Activated naive CD4-positive, alpha-beta T cell treated with anti-CD3 and anti-CD28 coated beads, Interleukin-2, amount 50 U/mL, for 24 hours (primary cell): ENCODE data around the gene SLC27A1.
A peak's percentile ranks its signal among the peaks of the same experiment; 100 is the strongest.
"Not testable (repeated sequence)": the region's sequence is repeated elsewhere in the genome, so short reads cannot be mapped to it uniquely, and the experiment has no call there.

Experiments used
- H3K27ac Mint-ChIP-seq: one replicate; pipeline ENCODE4 v1.8.0; 2021; ENCODE audit warnings: mild to moderate bottlenecking, mixed read lengths
- H3K27me3 Mint-ChIP-seq: one replicate; pipeline ENCODE4 v1.8.0; 2021; ENCODE audit warnings: mixed read lengths
- H3K36me3 Mint-ChIP-seq: one replicate; pipeline ENCODE4 v1.8.0; 2021; ENCODE audit warnings: mixed read lengths
- H3K4me1 Mint-ChIP-seq: one replicate; pipeline ENCODE4 v1.8.0; 2021; ENCODE audit warnings: mixed read lengths
- H3K4me3 Mint-ChIP-seq: one replicate; pipeline ENCODE4 v1.8.0; 2021; ENCODE audit warnings: mild to moderate bottlenecking, mixed read lengths
- H3K9me3 Mint-ChIP-seq: one replicate; pipeline ENCODE4 v1.8.0; 2021; ENCODE audit warnings: mixed read lengths

Gene SLC27A1

GRCh38 chr19:17490411-17490810 is 20.1 kb downstream of the SLC27A1 start:
- Mint-ChIP-seq H3K4me3 (no peak overlapping the region), H3K27ac (no peak overlapping the region), H3K36me3 (no peaks in the 10 kb centered on the region), H3K4me1 (peaks cover 40% of the 10 kb centered on the region), H3K27me3 (no peaks in the 10 kb centered on the region), H3K9me3 (no peaks in the 10 kb centered on the region)

- Mint-ChIP-seq H3K36me3 (no peaks in the 10 kb centered on the region), H3K9me3 (no peaks in the 10 kb centered on the region), H3K27ac (no peak overlapping the region), H3K4me3 (no peak overlapping the region), H3K27me3 (no peaks in the 10 kb centered on the region), H3K4me1 (peaks cover 48% of the 10 kb centered on the region)
Observed at GRCh38 chr19:17491287-17491686, 21.0 kb downstream of the SLC27A1 start.

- Mint-ChIP-seq H3K27ac (no peak overlapping the region), H3K4me1 (peaks cover 24% of the 10 kb centered on the region), H3K36me3 (no peaks in the 10 kb centered on the region), H3K4me3 (no peak overlapping the region), H3K27me3 (no peaks in the 10 kb centered on the region), H3K9me3 (no peaks in the 10 kb centered on the region)
Observed at GRCh38 chr19:17495639-17496296, 25.4 kb downstream of the SLC27A1 start.

- H3K9me3 Mint-ChIP-seq: no peaks in the 10 kb centered on the region
- no peak overlapping the region for H3K4me3 Mint-ChIP-seq
- H3K36me3 Mint-ChIP-seq: no peaks in the 10 kb centered on the region
- peaks cover 17% of the 10 kb centered on the region for H3K4me1 Mint-ChIP-seq
- no peaks in the 10 kb centered on the region for H3K27me3 Mint-ChIP-seq
- no peak overlapping the region for H3K27ac Mint-ChIP-seq
Observed at GRCh38 chr19:17496337-17496997, 26.1 kb downstream of the SLC27A1 start.

GRCh38 chr19:17497149-17497798 is 26.9 kb downstream of the SLC27A1 start:
- H3K4me3 Mint-ChIP-seq: no peak overlapping the region
- H3K36me3 Mint-ChIP-seq: no peaks in the 10 kb centered on the region
- H3K27me3 Mint-ChIP-seq: no peaks in the 10 kb centered on the region
- no peak overlapping the region for H3K27ac Mint-ChIP-seq
- H3K9me3 Mint-ChIP-seq: no peaks in the 10 kb centered on the region
- H3K4me1 Mint-ChIP-seq: peaks cover 17% of the 10 kb centered on the region

- not testable (repeated sequence) for H3K4me3 Mint-ChIP-seq, H3K27me3 Mint-ChIP-seq, H3K27ac Mint-ChIP-seq, H3K36me3 Mint-ChIP-seq, H3K9me3 Mint-ChIP-seq
- peaks cover 17% of the 10 kb centered on the region for H3K4me1 Mint-ChIP-seq
Observed at GRCh38 chr19:17499025-17499424, 28.7 kb downstream of the SLC27A1 start.

- H3K4me1 Mint-ChIP-seq: peaks cover 17% of the 10 kb centered on the region
- peak overlapping the region; percentile 51 for H3K27ac Mint-ChIP-seq
- H3K9me3 Mint-ChIP-seq: no peaks in the 10 kb centered on the region
- H3K4me3 Mint-ChIP-seq: no peak overlapping the region
- H3K27me3 Mint-ChIP-seq: no peaks in the 10 kb centered on the region
- no peaks in the 10 kb centered on the region for H3K36me3 Mint-ChIP-seq
Observed at GRCh38 chr19:17499648-17500446, 29.5 kb downstream of the SLC27A1 start.

GRCh38 chr19:17500447-17501198 is 30.3 kb downstream of the SLC27A1 start:
- Mint-ChIP-seq H3K9me3 (no peaks in the 10 kb centered on the region), H3K36me3 (no peaks in the 10 kb centered on the region), H3K27ac (no peak overlapping the region), H3K4me1 (peaks cover 16% of the 10 kb centered on the region), H3K27me3 (no peaks in the 10 kb centered on the region), H3K4me3 (no peak overlapping the region)

- Mint-ChIP-seq H3K9me3 (no peaks in the 10 kb centered on the region), H3K4me1 (peaks cover 14% of the 10 kb centered on the region), H3K27ac (no peak overlapping the region), H3K27me3 (no peaks in the 10 kb centered on the region), H3K4me3 (no peak overlapping the region), H3K36me3 (no peaks in the 10 kb centered on the region)
Observed at GRCh38 chr19:17503240-17503639, 32.9 kb downstream of the SLC27A1 start.

- Mint-ChIP-seq H3K4me1 (peaks cover 18% of the 10 kb centered on the region), H3K4me3 (no peak overlapping the region), H3K9me3 (no peaks in the 10 kb centered on the region), H3K36me3 (no peaks in the 10 kb centered on the region), H3K27me3 (no peaks in the 10 kb centered on the region), H3K27ac (no peak overlapping the region)
Observed at GRCh38 chr19:17504030-17504429, 33.7 kb downstream of the SLC27A1 start.

GRCh38 chr19:17504456-17504855 is 34.1 kb downstream of the SLC27A1 start:
- H3K4me3 Mint-ChIP-seq: no peak overlapping the region
- H3K4me1 Mint-ChIP-seq: peaks cover 17% of the 10 kb centered on the region
- H3K27ac Mint-ChIP-seq: no peak overlapping the region
- no peaks in the 10 kb centered on the region for H3K27me3 Mint-ChIP-seq
- H3K36me3 Mint-ChIP-seq: no peaks in the 10 kb centered on the region
- H3K9me3 Mint-ChIP-seq: no peaks in the 10 kb centered on the region

- H3K9me3 Mint-ChIP-seq: no peaks in the 10 kb centered on the region
- no peak overlapping the region for H3K4me3 Mint-ChIP-seq
- no peak overlapping the region for H3K27ac Mint-ChIP-seq
- no peaks in the 10 kb centered on the region for H3K27me3 Mint-ChIP-seq
- H3K4me1 Mint-ChIP-seq: peaks cover 17% of the 10 kb centered on the region
- no peaks in the 10 kb centered on the region for H3K36me3 Mint-ChIP-seq
Observed at GRCh38 chr19:17505223-17505622, 34.9 kb downstream of the SLC27A1 start.

- peaks cover 2% of the 10 kb centered on the region for H3K36me3 Mint-ChIP-seq
- peaks cover 28% of the 10 kb centered on the region for H3K4me1 Mint-ChIP-seq
- H3K27ac Mint-ChIP-seq: no peak overlapping the region
- H3K9me3 Mint-ChIP-seq: no peaks in the 10 kb centered on the region
- no peaks in the 10 kb centered on the region for H3K27me3 Mint-ChIP-seq
- H3K4me3 Mint-ChIP-seq: no peak overlapping the region
Observed at GRCh38 chr19:17506745-17507144, 36.4 kb downstream of the SLC27A1 start.

- H3K27me3 Mint-ChIP-seq, H3K9me3 Mint-ChIP-seq, H3K27ac Mint-ChIP-seq, H3K4me3 Mint-ChIP-seq, H3K36me3 Mint-ChIP-seq: not testable (repeated sequence)
- H3K4me1 Mint-ChIP-seq: peaks cover 38% of the 10 kb centered on the region
Observed at GRCh38 chr19:17508558-17508933, 38.2 kb downstream of the SLC27A1 start.
